Endothelial cell (in vitro differentiated cells): ENCODE data around the gene SRRM1. TPM values are rescaled to one million over a fixed set of nuclear protein-coding genes. Genes with fewer than 3 reads are reported as not detected.

Source experiments
- DNase-seq: peaks from one replicate; pipeline ENCODE4 v3.0.0; 2021; ENCODE audit warnings: low spot score
- H3K27ac Mint-ChIP-seq: one replicate; pipeline ENCODE4 v1.8.0; 2021; ENCODE audit warnings: mixed read lengths, inconsistent platforms; ENCODE audit not compliant: unreplicated experiment
- H3K27me3 Mint-ChIP-seq: one replicate; pipeline ENCODE4 v1.8.0; 2021; ENCODE audit warnings: mild to moderate bottlenecking, moderate library complexity, mixed read lengths, inconsistent platforms; ENCODE audit not compliant: unreplicated experiment
- H3K36me3 Mint-ChIP-seq: one replicate; pipeline ENCODE4 v1.8.0; 2021; ENCODE audit warnings: mild to moderate bottlenecking, low read depth, mixed read lengths, inconsistent platforms; ENCODE audit not compliant: unreplicated experiment
- H3K4me1 Mint-ChIP-seq: one replicate; pipeline ENCODE4 v1.8.0; 2021; ENCODE audit warnings: mild to moderate bottlenecking, mixed read lengths, inconsistent platforms; ENCODE audit not compliant: unreplicated experiment
- H3K4me3 Mint-ChIP-seq: one replicate; pipeline ENCODE4 v1.8.0; 2021; ENCODE audit warnings: mild to moderate bottlenecking, mixed read lengths, inconsistent platforms; ENCODE audit not compliant: unreplicated experiment
- H3K9me3 Mint-ChIP-seq: one replicate; pipeline ENCODE4 v1.8.0; 2021; ENCODE audit warnings: mixed read lengths, inconsistent platforms; ENCODE audit not compliant: unreplicated experiment
- CTCF ChIP-seq: fragments of 200-600 bp; sonication (generic); IDR thresholded peaks from one replicate; pipeline ENCODE4 v1.5.0; 2021; ENCODE audit warnings: antibody characterized with exemption; ENCODE audit not compliant: unreplicated experiment
- total RNA-seq: library from RNA; stranded (reverse); fragmentation: NEBNext Ultra II Directional; extraction: Animal tissue kit (Norgen Biotek cat#: 25700); gene quantifications from one replicate; pipeline ENCODE4 v1.2.1, GENCODE V29; 2021; ENCODE audit not compliant: unreplicated experiment

Gene SRRM1
- total RNA-seq, 1 donor from 2014 or later = 126 TPM

DNA sequence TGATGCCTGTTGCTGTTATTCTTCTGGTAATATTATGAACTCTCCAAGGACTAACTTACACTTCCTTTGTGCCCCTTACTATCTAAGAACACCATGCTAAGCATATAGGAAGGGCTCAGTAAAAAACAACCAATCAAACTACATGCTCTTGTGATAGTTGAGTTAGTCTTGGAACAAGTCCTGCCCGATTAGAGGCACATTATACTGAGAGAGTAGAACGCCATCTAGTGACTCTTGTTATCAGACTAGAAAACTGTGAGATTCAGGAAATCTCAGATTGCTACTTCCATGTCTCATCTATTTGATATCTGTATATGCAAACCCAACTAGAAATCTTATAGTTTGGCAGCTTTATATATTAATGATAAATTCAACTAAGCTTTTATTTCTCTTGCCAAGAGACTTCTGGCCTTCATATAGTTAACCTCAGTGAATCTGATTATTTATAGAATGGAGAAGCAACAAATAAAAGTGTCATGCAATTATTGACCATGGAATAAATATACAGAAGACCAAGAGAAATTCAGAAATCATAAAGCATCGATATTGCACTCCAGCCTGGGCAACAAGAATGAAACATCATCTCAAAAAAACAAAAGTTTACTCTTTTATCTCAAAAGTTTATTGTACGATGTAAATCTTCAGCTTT lies 7.8 kb upstream of the SRRM1 start:
- H3K27ac Mint-ChIP-seq = no peak overlapping the region
- H3K4me3 Mint-ChIP-seq = no peak overlapping the region
- TF ChIP-seq CTCF = peak; percentile 30
- H3K4me1 Mint-ChIP-seq = no peaks in the 10 kb centered on the region
- no peaks in the 10 kb centered on the region for H3K36me3 Mint-ChIP-seq
- DNase-seq = no peak
- no peaks in the 10 kb centered on the region for H3K9me3 Mint-ChIP-seq
- H3K27me3 Mint-ChIP-seq = peaks cover 1% of the 10 kb centered on the region

GRCh38 chr1:24636661-24637357 lies 6.3 kb upstream of the SRRM1 start:
- Mint-ChIP-seq H3K9me3 (no peaks in the 10 kb centered on the region), H3K27me3 (peaks cover 11% of the 10 kb centered on the region), H3K36me3 (no peaks in the 10 kb centered on the region), H3K27ac (no peak overlapping the region), H3K4me3 (no peak overlapping the region), H3K4me1 (peaks cover 7% of the 10 kb centered on the region)
- TF ChIP-seq CTCF = no peak
- DNase-seq = no peak

DNA sequence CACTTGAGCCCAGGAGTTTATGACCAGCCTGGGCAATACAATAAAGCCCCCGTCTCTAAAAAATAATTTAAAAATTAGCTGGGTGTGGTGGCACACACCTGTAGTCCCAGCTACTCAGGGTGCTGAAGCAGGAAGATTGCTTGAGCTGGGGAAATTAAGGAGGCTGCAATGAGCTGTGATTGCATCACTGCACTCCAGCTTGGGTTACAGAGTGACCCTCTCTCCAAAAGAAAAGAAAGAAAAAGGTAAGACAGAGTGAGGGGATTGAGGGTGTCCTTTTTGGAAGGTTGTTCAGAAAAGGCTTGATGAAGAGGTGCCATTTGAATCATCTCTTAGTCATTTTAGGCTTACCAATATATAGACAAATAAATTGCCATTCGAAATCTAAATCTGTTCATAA lies 4.0 kb upstream of the SRRM1 start:
- peaks cover under 1% of the 10 kb centered on the region for H3K36me3 Mint-ChIP-seq
- no peaks in the 10 kb centered on the region for H3K9me3 Mint-ChIP-seq
- H3K4me1 Mint-ChIP-seq = peaks cover 8% of the 10 kb centered on the region
- H3K4me3 Mint-ChIP-seq = no peak overlapping the region
- peaks cover 15% of the 10 kb centered on the region for H3K27me3 Mint-ChIP-seq
- TF ChIP-seq CTCF = no peak
- H3K27ac Mint-ChIP-seq = no peak overlapping the region
- no peak for DNase-seq

- H3K4me1 Mint-ChIP-seq = peaks cover 11% of the 10 kb centered on the region
- H3K36me3 Mint-ChIP-seq = peaks cover 3% of the 10 kb centered on the region
- no peak overlapping the region for H3K27ac Mint-ChIP-seq
- DNase-seq = no peak
- H3K27me3 Mint-ChIP-seq = peaks cover 18% of the 10 kb centered on the region
- TF ChIP-seq CTCF = no peak
- H3K4me3 Mint-ChIP-seq = no peak overlapping the region
- H3K9me3 Mint-ChIP-seq = no peaks in the 10 kb centered on the region
These were observed 3.2 kb upstream of the SRRM1 start for GRCh38 chr1:24639881-24640280.

DNA sequence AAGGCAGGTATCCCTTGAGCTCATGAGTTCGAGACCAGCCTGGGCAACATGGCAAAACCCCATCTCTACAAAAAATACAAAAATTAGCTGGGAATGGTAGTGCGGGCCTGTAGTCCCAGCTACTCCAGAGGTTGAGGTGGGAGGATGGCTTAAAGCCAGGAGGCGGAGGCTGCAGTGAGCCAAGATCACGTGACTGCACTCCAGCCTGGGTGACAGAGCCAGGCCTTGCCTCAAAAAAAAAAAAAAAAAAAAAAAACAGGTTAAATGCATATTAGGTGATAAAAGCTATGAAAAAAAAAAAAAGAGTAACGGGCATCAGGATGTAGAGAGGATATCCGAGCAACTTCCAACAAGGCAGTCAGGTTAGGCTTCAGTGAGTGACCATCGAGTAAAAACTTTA lies 2.8 kb upstream of the SRRM1 start:
- H3K4me1 Mint-ChIP-seq = peaks cover 13% of the 10 kb centered on the region
- peaks cover 3% of the 10 kb centered on the region for H3K36me3 Mint-ChIP-seq
- DNase-seq = no peak
- peaks cover 18% of the 10 kb centered on the region for H3K27me3 Mint-ChIP-seq
- no peak overlapping the region for H3K27ac Mint-ChIP-seq
- peak overlapping the region; percentile 21 for H3K4me3 Mint-ChIP-seq
- TF ChIP-seq CTCF = no peak
- H3K9me3 Mint-ChIP-seq = no peaks in the 10 kb centered on the region
